Stimulated activated naive CD8-positive, alpha-beta T cell treated with anti-CD3 and anti-CD28 coated beads, Interleukin-15, amount 100 ng/mL, for 72 hours (primary cell): ENCODE results near the gene KRTAP10-10.
A peak's percentile ranks its signal among the peaks of the same experiment; 100 is the strongest.
"Not testable (repeated sequence)": the region's sequence is repeated elsewhere in the genome, so short reads cannot be mapped to it uniquely, and the experiment has no call there.

Source experiments
- ATAC-seq: fragments of 150-1000 bp; cut with Tn5 transposase; 2 replicates; pipeline ENCODE4 v1.10.0; 2021; ENCODE audit warnings: mild to moderate bottlenecking, moderate library complexity
- DNase-seq, 2 donors: peaks; one replicate each; pipeline ENCODE4 v3.0.0; 2021 to 2022
- H3K27ac Mint-ChIP-seq, 2 donors: one replicate each; pipeline ENCODE4 v1.8.0; 2022; ENCODE audit warnings: mild to moderate bottlenecking in 2 of 2, mixed read lengths in 2 of 2, moderate library complexity in 2 of 2
- H3K27me3 Mint-ChIP-seq: one replicate; pipeline ENCODE4 v1.8.0; 2022; ENCODE audit warnings: mixed read lengths
- H3K4me1 Mint-ChIP-seq: one replicate; pipeline ENCODE4 v1.8.0; 2022; ENCODE audit warnings: mild to moderate bottlenecking, mixed read lengths
- H3K4me3 Mint-ChIP-seq, 2 donors: one replicate each; pipeline ENCODE4 v1.8.0; 2022; ENCODE audit warnings: mild to moderate bottlenecking in 2 of 2, mixed read lengths in 2 of 2, moderate library complexity in 1 of 2
- H3K9me3 Mint-ChIP-seq, 2 donors: one replicate each; pipeline ENCODE4 v1.8.0; 2022; ENCODE audit warnings: mixed read lengths in 2 of 2

The KRTAP10-10 gene

DNA sequence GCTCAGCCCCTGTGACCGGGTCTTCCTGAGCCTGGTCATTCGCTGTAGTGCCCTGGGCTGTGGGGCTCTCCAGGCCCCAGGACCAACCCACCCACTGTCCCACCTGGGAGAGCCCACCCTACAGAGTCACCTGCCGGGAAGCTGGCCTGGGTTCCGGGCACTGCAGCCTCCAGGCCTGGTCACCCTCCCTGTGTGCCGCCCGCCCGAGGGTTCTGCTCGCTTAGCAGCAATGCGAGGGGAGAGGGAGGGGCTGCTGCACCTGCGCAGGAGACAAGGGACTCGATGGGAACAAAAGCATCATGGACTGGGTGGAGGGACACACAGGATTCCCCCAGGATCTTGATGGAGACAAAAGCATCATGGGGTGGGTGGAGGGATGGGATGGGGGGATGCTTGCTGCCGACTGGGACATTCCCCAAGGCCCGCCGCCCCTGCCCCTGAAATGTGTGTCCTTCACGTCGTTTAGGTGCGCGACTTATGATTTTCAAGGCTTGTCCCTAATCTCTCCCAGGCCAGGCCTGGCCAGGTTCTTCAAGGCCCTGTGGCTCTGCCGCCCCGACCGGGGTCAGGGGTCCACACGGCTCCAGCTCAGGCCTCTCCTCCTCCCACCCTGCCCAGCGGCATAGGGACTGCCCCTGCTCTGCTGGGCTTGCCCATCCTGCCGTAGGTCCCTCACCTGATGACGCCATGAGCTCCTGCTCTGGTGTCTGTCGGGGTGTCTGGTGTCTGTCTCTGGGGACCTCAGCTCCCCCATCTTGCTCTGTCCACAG is 23.6 kb upstream of the KRTAP10-10 start:
- Mint-ChIP-seq H3K9me3 (peaks cover 23 to 48% of the 10 kb centered on the region in 2 donors), H3K4me1 (peaks cover 28% of the 10 kb centered on the region), H3K27ac (no peak overlapping the region), H3K4me3 (no peak overlapping the region), H3K27me3 (no peaks in the 10 kb centered on the region)
- no peak for DNase-seq
- ATAC-seq: no peak

DNA sequence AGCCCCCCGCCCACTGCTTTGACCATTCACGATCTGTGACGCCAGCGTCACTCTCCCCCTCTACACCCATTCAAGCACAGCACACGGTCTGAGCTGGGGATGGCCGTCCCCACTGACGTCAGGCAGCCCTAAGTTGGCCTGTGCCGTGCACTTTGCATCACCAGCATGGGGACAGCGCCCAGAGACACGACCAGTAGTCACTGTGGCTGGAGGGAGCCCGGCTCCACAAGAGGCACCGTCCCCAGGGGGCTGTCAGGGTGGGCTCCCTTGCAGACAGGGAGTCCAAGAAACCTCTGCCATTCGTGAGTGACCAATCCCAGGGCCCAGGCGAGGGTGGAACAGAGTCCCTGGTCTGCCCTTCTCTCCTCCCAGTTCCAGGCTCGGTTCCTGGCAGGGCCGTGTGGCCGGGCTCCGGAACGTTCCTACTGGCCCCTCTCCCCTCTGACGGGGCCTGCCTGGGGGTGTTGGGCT is 23.0 kb upstream of the KRTAP10-10 start:
- H3K4me1 Mint-ChIP-seq: peaks cover 34% of the 10 kb centered on the region
- H3K4me3 Mint-ChIP-seq: no peak overlapping the region
- H3K27me3 Mint-ChIP-seq: no peaks in the 10 kb centered on the region
- H3K27ac Mint-ChIP-seq: peak overlapping the region in 1 of 2 donors; percentile 67
- H3K9me3 Mint-ChIP-seq: peaks cover 24 to 48% of the 10 kb centered on the region in 2 donors
- DNase-seq (no peak), ATAC-seq (no peak)

- H3K4me3 Mint-ChIP-seq: no peak overlapping the region
- H3K27me3 Mint-ChIP-seq: no peaks in the 10 kb centered on the region
- DNase-seq (no peak), ATAC-seq (no peak)
- H3K27ac Mint-ChIP-seq: no peak overlapping the region
- peaks cover 39% of the 10 kb centered on the region for H3K4me1 Mint-ChIP-seq
- peaks cover 24 to 48% of the 10 kb centered on the region in 2 donors for H3K9me3 Mint-ChIP-seq
Measured at GRCh38 chr21:44614961-44615391, 22.2 kb upstream of the KRTAP10-10 start.

DNA sequence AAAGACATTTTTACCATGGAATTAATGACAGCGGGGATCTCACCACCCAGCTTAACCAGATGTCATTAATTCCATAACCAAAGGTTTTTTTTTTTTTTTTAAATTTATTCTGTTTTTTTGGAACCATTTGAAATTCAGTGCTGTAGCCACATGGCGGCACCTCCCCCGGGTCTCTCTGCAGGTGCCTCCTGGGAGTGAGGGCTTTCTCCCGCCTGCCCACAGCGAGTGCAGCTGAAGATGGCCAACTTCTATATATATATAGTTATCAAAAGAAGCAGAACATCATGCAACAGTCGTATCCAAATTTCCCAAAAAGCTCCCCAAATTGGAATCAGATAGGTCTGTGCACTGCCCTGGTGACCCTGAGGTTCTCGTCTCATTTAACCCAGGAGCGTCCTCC is 21.7 kb upstream of the KRTAP10-10 start:
- peaks cover 26 to 48% of the 10 kb centered on the region in 2 donors for H3K9me3 Mint-ChIP-seq
- ATAC-seq (no peak), DNase-seq (no peak)
- H3K27me3 Mint-ChIP-seq: no peaks in the 10 kb centered on the region
- H3K27ac Mint-ChIP-seq: no peak overlapping the region
- peaks cover 39% of the 10 kb centered on the region for H3K4me1 Mint-ChIP-seq
- no peak overlapping the region for H3K4me3 Mint-ChIP-seq

GRCh38 chr21:44615911-44616590 is 21.1 kb upstream of the KRTAP10-10 start:
- Mint-ChIP-seq H3K4me3 (no peak overlapping the region), H3K4me1 (peaks cover 39% of the 10 kb centered on the region), H3K9me3 (peaks cover 27 to 48% of the 10 kb centered on the region in 2 donors), H3K27me3 (no peaks in the 10 kb centered on the region), H3K27ac (peak overlapping the region in 1 of 2 donors; percentile 50)
- ATAC-seq (peak; percentile 10), DNase-seq (no peak)

GRCh38 chr21:44616591-44616926 is 20.6 kb upstream of the KRTAP10-10 start:
- peaks cover 22 to 45% of the 10 kb centered on the region in 2 donors for H3K9me3 Mint-ChIP-seq
- no peak overlapping the region for H3K4me3 Mint-ChIP-seq
- peak overlapping the region in 1 of 2 donors; percentile 50 for H3K27ac Mint-ChIP-seq
- DNase-seq: no peak
- H3K4me1 Mint-ChIP-seq: peaks cover 39% of the 10 kb centered on the region
- no peaks in the 10 kb centered on the region for H3K27me3 Mint-ChIP-seq
- no peak for ATAC-seq

- DNase-seq (no peak), ATAC-seq (no peak)
- no peak overlapping the region for H3K27ac Mint-ChIP-seq
- peaks cover 22 to 45% of the 10 kb centered on the region in 2 donors for H3K9me3 Mint-ChIP-seq
- H3K4me1 Mint-ChIP-seq: peaks cover 39% of the 10 kb centered on the region
- H3K4me3 Mint-ChIP-seq: no peak overlapping the region
- H3K27me3 Mint-ChIP-seq: no peaks in the 10 kb centered on the region
Measured at GRCh38 chr21:44617071-44617501, 20.1 kb upstream of the KRTAP10-10 start.

- Mint-ChIP-seq H3K27ac (peak overlapping the region in 1 of 2 donors; percentile 95), H3K9me3 (peaks cover 34 to 53% of the 10 kb centered on the region in 2 donors), H3K4me3 (peak overlapping the region; percentile 56 to 63), H3K4me1 (peaks cover 39% of the 10 kb centered on the region), H3K27me3 (no peaks in the 10 kb centered on the region)
- ATAC-seq (peak; percentile 59), DNase-seq (no peak)
Measured at GRCh38 chr21:44618504-44618903, 18.7 kb upstream of the KRTAP10-10 start.

GRCh38 chr21:44618909-44619308 is 18.2 kb upstream of the KRTAP10-10 start:
- DNase-seq: peak; percentile 24 to 56
- Mint-ChIP-seq H3K4me3 (peak overlapping the region; percentile 56 to 63), H3K4me1 (peaks cover 39% of the 10 kb centered on the region)

DNA sequence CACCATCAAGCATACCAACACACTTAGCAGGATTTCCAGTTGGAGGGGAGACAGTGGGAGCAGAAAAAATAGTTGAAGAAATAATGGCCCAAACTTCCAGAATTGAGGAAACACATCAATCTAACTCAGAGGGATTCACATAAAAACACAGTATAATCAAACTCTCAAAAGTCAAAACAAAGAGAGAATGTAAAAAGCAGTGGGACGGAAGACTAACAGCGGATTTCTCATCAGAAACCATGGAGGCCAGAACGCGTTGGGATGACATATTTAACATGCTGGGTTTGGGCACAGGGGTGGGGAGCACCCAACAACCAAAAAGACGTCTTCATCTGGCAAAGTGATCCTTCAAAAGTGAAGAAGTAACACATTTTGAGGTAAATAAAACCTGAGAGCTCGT is 17.3 kb upstream of the KRTAP10-10 start:
- H3K4me1 Mint-ChIP-seq: peaks cover 39% of the 10 kb centered on the region
- H3K27ac Mint-ChIP-seq: no peak overlapping the region
- H3K9me3 Mint-ChIP-seq: peaks cover 46 to 67% of the 10 kb centered on the region in 2 donors
- ATAC-seq (no peak), DNase-seq (no peak)
- no peaks in the 10 kb centered on the region for H3K27me3 Mint-ChIP-seq
- no peak overlapping the region for H3K4me3 Mint-ChIP-seq

More at GRCh38 chr21:44618909-44619308, 18.2 kb upstream of the KRTAP10-10 start:
- Mint-ChIP-seq H3K27me3 (no peaks in the 10 kb centered on the region), H3K27ac (peak overlapping the region; percentile 71 to 95), H3K9me3 (peaks cover 38 to 57% of the 10 kb centered on the region in 2 donors)
- ATAC-seq: peak; percentile 94

DNA sequence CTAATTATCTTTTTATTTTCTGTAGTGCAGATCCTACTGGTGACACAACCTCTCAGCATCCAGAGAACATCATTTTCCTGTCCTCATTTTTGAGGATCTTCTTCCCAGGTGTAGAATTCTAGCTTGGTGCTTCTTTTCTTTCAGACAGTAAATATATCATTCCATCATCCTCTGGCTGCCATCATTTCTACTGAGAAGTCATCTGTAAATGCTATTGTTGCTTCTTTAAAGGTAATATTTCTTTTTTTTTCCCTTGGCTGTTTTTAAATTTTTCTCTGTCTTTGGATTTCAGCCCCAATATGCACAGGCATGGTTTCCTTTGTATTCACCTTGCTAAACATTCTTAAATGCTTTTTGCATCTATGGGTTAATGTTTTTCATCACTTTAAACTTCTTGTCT is 13.6 kb upstream of the KRTAP10-10 start:
- Mint-ChIP-seq H3K4me1 (peaks cover 34% of the 10 kb centered on the region), H3K27ac (no peak overlapping the region), H3K9me3 (peaks cover 46 to 63% of the 10 kb centered on the region in 2 donors), H3K27me3 (no peaks in the 10 kb centered on the region), H3K4me3 (no peak overlapping the region)
- DNase-seq (no peak), ATAC-seq (no peak)

- ATAC-seq: no peak
- Mint-ChIP-seq H3K9me3 (peaks cover 36 to 56% of the 10 kb centered on the region in 2 donors), H3K4me1 (peaks cover 42% of the 10 kb centered on the region), H3K27ac (no peak overlapping the region), H3K27me3 (no peaks in the 10 kb centered on the region), H3K4me3 (no peak overlapping the region)
- DNase-seq: no peak
Measured at GRCh38 chr21:44625756-44626155, 11.4 kb upstream of the KRTAP10-10 start.

- Mint-ChIP-seq H3K27ac (no peak overlapping the region), H3K27me3 (no peaks in the 10 kb centered on the region), H3K4me3 (no peak overlapping the region), H3K9me3 (peaks cover 40 to 58% of the 10 kb centered on the region in 2 donors), H3K4me1 (peaks cover 44% of the 10 kb centered on the region)
- DNase-seq: no peak
- ATAC-seq: no peak
Measured at GRCh38 chr21:44626262-44626661, 10.9 kb upstream of the KRTAP10-10 start.

- Mint-ChIP-seq H3K27ac (no peak within 1 kb of the TSS), H3K4me3 (no peak within 1 kb of the TSS), H3K9me3 (peaks cover 44 to 58% of the 10 kb centered on the region in 2 donors), H3K27me3 (no peaks in the 10 kb centered on the region), H3K4me1 (peaks cover 44% of the 10 kb centered on the region)
- ATAC-seq (no peak), DNase-seq (no peak)
Measured at GRCh38 chr21:44626673-44627143, 10.4 kb upstream of the KRTAP10-10 start, which contains the start of gene KRTAP10-9. TSS of gene KRTAP10-9 (plus strand) at chr21:44627093. CDS start at chr21:44627172, 79 bp downstream.

DNA sequence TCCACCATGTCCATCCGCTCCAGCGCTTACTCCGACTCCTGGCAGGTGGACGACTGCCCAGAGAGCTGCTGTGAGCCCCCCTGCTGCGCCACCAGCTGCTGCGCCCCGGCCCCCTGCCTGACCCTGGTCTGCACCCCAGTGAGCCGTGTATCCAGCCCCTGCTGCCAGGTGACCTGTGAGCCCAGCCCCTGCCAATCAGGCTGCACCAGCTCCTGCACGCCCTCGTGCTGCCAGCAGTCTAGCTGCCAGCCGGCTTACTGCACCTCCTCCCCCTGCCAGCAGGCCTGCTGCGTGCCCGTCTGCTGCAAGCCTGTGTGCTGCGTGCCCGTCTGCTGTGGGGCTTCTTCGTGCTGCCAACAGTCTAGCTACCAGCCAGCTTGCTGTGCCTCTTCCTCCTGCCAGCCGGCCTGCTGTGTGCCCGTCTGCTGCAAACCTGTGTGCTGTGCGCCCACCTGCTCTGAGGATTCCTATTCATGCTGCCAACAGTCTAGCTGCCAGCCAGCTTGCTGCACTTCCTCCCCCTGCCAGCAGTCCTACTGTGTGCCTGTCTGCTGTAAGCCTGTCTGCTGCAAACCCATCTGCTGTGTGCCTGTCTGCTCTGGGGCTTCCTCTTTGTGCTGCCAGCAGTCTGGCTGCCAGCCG is 9.9 kb upstream of the KRTAP10-10 start:
- not testable (repeated sequence) for H3K27ac Mint-ChIP-seq, ATAC-seq, DNase-seq, H3K27me3 Mint-ChIP-seq, H3K4me3 Mint-ChIP-seq
- peaks cover 44% of the 10 kb centered on the region for H3K4me1 Mint-ChIP-seq
- H3K9me3 Mint-ChIP-seq: peaks cover 48 to 58% of the 10 kb centered on the region in 2 donors
